SK-N-SH treated with all-trans-retinoic acid at 6 μM for 48 hours (cell line): ENCODE measurements around the gene C14orf93.
A peak's percentile ranks its signal among the peaks of the same experiment; 100 is the strongest.

Experiments
- ATAC-seq: fragments of 200-7000 bp; cut with Tn5 transposase; 3 replicates; pipeline ENCODE4 v1.9.1; 2020; ENCODE audit warnings: mild to moderate bottlenecking, moderate library complexity
- BACH2 ChIP-seq: fragments of 250-450 bp; sonication (Bioruptor Pico); IDR thresholded peaks from 2 replicates; pipeline ENCODE4 v1.9.0; 2021; ENCODE audit warnings: mild to moderate bottlenecking, borderline replicate concordance
- CREB5 ChIP-seq: fragments of 250-450 bp; sonication (Bioruptor Pico); IDR thresholded peaks from 2 replicates; pipeline ENCODE4 v1.5.1; 2020; ENCODE audit warnings: low read depth, mild to moderate bottlenecking, moderate library complexity
- CSRNP3 ChIP-seq: fragments of 250-450 bp; sonication (Bioruptor Pico); IDR thresholded peaks from 2 replicates; pipeline ENCODE4 v1.5.1; 2021; ENCODE audit warnings: mild to moderate bottlenecking, moderate library complexity
- ESRRG ChIP-seq: fragments of 250-450 bp; sonication (Bioruptor Pico); IDR thresholded peaks from 2 replicates; pipeline ENCODE4 v1.6.1; 2021; ENCODE audit warnings: mild to moderate bottlenecking
- GLIS3 ChIP-seq: fragments of 250-450 bp; sonication (Bioruptor Pico); IDR thresholded peaks from 2 replicates; pipeline ENCODE4 v1.5.0; 2020; ENCODE audit warnings: mild to moderate bottlenecking, moderate library complexity
- ISL1 ChIP-seq: fragments of 250-450 bp; sonication (Bioruptor Pico); IDR thresholded peaks from 2 replicates; pipeline ENCODE4 v2.1.2; 2022; ENCODE audit warnings: mild to moderate bottlenecking, moderate library complexity
- PPARA ChIP-seq: fragments of 250-450 bp; sonication (Bioruptor Pico); IDR thresholded peaks from 2 replicates; pipeline ENCODE4 v1.5.0; 2020; ENCODE audit warnings: mild to moderate bottlenecking, borderline replicate concordance
- RARB ChIP-seq: fragments of 250-450 bp; sonication (Bioruptor Pico); IDR thresholded peaks from 2 replicates; pipeline ENCODE4 v1.8.0; 2021; ENCODE audit warnings: mild to moderate bottlenecking, moderate library complexity
- SNAI2 ChIP-seq: fragments of 250-450 bp; sonication (Bioruptor Pico); IDR thresholded peaks from 2 replicates; pipeline ENCODE4 v1.5.0; 2020; ENCODE audit warnings: mild to moderate bottlenecking, moderate library complexity
- TSHZ2 ChIP-seq: fragments of 250-450 bp; sonication (Bioruptor Pico); IDR thresholded peaks from 2 replicates; pipeline ENCODE4 v1.5.0; 2020; ENCODE audit warnings: mild to moderate bottlenecking, moderate library complexity
- ZC3H10 ChIP-seq: fragments of 250-450 bp; sonication (Bioruptor Pico); IDR thresholded peaks from 2 replicates; pipeline ENCODE4 v1.5.1; 2021; ENCODE audit warnings: mild to moderate bottlenecking, moderate library complexity
- ZFP3 ChIP-seq: fragments of 250-450 bp; sonication (Bioruptor Pico); IDR thresholded peaks from 2 replicates; pipeline ENCODE4 v1.5.0; 2020; ENCODE audit warnings: mild to moderate bottlenecking, moderate library complexity
- ZNF8 ChIP-seq: fragments of 450-650 bp; formaldehyde crosslinking; IDR thresholded peaks from 2 replicates; pipeline ENCODE4 v1.5.0; 2020; ENCODE audit warnings: mild to moderate bottlenecking, moderate library complexity

C14orf93 gene

GRCh38 chr14:22945642-22946041 lies 64.3 kb downstream of the C14orf93 start:
- ATAC-seq = no peak
- TF ChIP-seq ISL1 (CRISPR knock-in tag) = no peak
- no peak for TF ChIP-seq BACH2 (CRISPR knock-in tag)
- TF ChIP-seq ZC3H10 (CRISPR knock-in tag) = no peak
- no peak for TF ChIP-seq ESRRG
- TF ChIP-seq SNAI2 (CRISPR knock-in tag) = no peak
- no peak for TF ChIP-seq CSRNP3 (CRISPR knock-in tag)
- TF ChIP-seq PPARA (CRISPR knock-in tag) = no peak
- TF ChIP-seq ZFP3 (CRISPR knock-in tag) = no peak
- no peak for TF ChIP-seq CREB5 (CRISPR knock-in tag)
- TF ChIP-seq ZNF8 (CRISPR knock-in tag) = no peak

GRCh38 chr14:22939684-22940083 lies 70.3 kb downstream of the C14orf93 start:
- ATAC-seq = peak; percentile 19; the same call in 1 of the 3 replicates
- TF ChIP-seq GLIS3 (no peak), RARB (CRISPR knock-in tag) (no peak), CSRNP3 (CRISPR knock-in tag) (no peak), TSHZ2 (CRISPR knock-in tag) (no peak)
